ENCODE results near the gene TIGD3.

TIGD3 gene

DNA sequence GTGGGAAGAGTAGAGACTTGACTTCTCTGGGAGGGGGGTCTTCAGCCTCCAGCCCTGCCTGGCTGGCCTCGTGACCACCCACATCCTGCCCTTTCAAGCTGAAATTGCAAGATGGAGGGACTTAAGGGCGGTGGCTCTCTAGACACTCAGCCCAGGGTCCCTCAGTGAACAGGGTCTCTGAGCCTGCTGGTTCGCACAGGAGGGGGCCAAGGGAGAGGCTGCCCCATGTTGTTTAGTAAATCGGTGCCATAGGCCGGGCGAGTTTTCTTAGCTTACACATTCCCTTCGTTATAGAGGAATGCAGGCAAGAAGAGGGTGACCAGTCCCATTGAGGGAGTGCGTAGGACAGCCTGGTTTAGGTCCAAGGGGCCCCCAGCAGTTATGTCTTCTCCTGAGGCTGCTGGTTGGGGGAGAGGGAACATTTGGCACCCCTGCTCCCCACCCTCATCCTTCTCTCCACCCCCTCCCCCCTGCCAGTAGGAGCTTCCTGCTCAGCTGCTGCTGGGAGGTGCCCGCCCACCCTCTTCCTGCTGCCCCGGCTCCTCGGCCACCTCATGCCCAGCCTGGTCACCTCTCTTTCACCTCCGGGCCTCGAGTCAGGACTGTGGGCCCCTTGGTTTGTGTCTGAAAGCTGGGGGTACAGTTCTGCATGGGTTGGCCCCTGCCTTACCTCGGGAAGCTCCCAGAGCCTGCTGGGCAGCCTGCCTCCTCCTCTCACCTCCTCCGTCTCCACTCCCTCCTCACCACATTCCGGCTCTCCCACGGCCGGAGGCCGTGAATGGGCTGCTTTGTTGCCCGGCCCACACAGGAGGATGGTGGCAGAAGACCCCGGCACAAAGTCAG is 35.8 kb downstream of the TIGD3 start:
- no peak for DNase-seq (ENCODE audit: low read depth)

GRCh38 chr11:65390996-65391395 is 36.4 kb downstream of the TIGD3 start:
- DNase-seq (ENCODE audit: low read depth), result no peak

GRCh38 chr11:65392186-65392829 is 37.8 kb downstream of the TIGD3 start:
- no peak for DNase-seq (ENCODE audit: low read depth)

- DNase-seq (ENCODE audit: low read depth), result no peak
These were observed 38.3 kb downstream of the TIGD3 start for GRCh38 chr11:65392899-65393298.

DNA sequence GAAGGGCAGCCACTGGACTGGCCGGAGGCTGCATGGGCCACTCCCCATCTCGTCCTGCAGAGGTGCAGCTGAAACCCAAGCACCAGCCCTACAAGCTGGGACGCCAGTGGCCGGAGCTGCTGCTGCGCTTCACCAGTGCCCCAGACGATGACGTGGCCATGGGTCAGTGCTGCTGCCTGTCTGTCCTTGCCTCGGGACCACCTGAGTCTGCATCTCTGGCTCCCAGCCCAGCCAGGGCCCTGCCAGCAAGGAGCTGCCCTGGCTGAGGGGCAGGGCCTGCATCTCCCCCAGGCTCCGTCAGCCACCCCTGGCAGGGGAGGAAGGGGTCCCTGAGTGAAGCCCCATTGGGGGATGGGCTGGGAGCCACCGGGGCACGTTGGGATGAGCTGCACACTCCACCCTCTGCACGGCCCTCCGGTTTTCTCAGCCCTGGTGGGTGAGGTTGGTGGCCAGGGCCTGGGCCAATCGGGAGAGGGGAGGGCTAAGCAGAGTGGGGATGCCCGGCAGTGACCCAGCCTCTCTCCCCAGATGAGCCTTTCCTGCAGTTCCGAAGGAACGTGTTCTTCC is 39.0 kb downstream of the TIGD3 start:
- DNase-seq (ENCODE audit: low read depth), result no peak

- DNase-seq (ENCODE audit: low read depth), result no peak
These were observed 39.6 kb downstream of the TIGD3 start for GRCh38 chr11:65394125-65394536.

DNA sequence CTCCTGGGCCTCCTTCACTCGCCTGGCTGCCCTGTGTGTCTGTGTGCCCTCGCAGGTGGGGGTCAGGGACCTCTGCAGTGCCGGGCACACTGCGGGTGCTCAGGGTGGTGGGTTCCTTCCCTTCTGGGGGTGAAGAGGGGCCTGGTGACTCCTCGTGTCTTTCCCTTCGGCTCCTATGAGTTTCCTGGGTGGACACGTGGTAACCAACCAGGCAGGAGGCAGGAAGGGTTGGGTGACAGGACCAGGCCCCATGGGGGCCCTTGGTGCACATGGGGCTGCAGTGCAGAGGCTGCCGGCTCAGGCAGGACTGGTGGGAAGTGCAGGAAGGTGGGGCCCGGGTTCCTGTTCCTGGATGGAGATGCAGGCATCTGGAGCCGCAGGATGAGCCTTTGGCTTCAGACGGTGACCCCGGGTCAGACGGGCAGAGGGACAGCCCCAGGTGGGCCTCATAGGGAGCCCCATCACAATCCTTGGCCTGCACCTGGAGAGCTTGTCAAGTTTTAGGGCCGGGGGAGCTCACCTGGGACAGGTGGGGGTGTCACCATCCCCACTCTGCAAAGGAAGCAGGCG is 41.5 kb downstream of the TIGD3 start:
- no peak for DNase-seq (ENCODE audit: low read depth)

DNA sequence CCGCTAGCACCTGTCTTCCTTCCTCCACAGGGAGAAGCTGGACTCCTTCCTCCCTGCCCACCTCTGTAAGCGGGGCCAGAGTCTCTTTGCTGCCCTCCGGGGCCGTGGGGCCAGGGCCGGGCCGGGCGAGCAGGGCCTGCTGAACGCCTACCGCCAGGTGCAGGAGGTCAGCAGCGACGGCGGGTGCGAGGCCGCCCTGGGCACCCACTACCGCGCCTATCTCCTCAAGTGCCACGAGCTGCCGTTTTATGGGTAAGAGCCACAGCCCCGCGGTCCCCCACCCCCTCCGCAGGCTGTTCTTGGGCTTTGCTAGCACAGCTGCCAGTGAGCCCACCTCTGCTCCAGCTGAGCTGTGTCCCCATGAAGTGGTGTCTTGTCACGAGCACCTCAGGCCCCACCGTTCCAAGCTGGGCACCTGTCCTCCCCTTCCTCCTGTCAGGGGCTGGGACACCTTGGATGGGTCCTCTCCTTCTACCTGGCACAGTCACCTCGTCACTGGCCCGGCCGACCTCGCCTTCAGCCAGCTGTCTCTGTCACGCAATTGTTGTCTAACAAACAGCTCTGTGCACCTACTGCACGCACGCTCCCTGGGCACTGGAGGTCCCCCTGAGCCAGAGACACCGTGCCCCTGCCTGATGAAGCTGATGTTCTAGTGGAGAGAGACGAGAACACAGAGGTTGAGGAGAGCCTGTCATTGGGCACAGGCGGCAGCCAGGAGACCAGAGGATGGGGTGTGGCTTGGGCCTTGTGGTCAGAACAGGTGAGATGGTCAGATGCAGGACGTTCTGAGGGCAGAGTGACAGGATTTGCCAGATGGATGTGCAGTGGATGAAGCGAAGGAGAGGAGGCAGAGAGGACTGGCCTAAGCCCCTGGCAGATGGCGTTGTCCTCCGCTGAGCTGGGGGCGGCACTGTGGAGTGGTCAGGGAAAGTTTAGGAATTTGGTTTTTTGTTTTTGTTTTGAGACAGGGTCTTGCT is 42.5 kb downstream of the TIGD3 start:
- DNase-seq (ENCODE audit: low read depth), result no peak

DNA sequence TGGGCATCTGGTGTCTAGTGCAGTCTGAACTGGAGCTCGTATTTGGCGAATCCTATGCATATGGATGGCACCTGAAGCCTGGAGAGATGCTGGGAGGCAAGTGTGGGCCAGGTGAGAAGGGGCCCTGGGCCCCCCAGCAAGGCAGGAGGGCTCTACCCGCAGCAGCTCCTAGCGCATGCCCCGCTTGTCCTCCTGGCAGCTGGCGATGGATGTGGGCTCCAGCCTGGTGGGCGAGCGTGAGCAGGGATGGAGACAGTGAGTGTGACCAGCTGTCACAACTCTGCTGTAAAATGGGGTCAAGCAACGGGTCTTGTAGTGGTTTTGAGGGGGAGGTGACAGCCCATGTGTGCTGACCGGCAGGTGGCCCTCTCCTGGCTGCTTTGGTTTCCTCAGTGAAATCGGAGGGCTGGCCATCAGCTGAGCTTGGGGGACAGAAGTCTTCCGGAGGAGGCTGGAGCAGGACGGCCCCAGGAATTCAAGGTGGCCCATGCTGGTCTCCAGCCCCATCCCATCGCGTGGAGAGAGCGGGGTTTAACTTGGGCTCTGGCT is 43.9 kb downstream of the TIGD3 start:
- no peak for DNase-seq (ENCODE audit: low read depth)

DNA sequence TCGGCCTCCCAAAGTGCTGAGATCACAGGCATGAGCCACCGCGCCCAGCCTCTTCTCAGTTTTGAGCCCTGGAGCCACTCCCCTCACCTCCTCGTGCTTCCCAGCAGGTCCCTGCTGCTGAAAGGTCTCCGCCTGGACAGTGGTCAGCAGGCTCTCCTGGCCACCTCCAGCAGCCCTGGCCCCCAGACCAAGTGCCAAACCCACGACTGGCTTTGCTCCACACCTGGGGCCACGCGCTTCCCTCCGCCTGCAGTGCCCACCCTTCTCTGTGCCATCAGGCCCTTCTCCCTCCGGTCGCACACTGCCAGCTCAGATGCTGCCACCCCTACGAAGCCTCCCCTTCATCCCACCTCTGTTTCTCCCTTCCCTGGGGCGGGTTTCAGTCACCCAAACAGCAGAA is 44.7 kb downstream of the TIGD3 start:
- DNase-seq (ENCODE audit: low read depth), result no peak

GRCh38 chr11:65399845-65400244 is 45.3 kb downstream of the TIGD3 start:
- DNase-seq (ENCODE audit: low read depth), result no peak

- no peak for DNase-seq (ENCODE audit: low read depth)
These were observed 45.9 kb downstream of the TIGD3 start for GRCh38 chr11:65400307-65401072.

- DNase-seq (ENCODE audit: low read depth), result no peak
These were observed 46.7 kb downstream of the TIGD3 start for GRCh38 chr11:65401073-65401802.

- DNase-seq (ENCODE audit: low read depth), result no peak
These were observed 47.3 kb downstream of the TIGD3 start for GRCh38 chr11:65401803-65402248.

- DNase-seq (ENCODE audit: low read depth), result no peak
These were observed 48.2 kb downstream of the TIGD3 start for GRCh38 chr11:65402790-65403189.

- DNase-seq (ENCODE audit: low read depth), result no peak
These were observed 49.1 kb downstream of the TIGD3 start for GRCh38 chr11:65403607-65404121.

DNA sequence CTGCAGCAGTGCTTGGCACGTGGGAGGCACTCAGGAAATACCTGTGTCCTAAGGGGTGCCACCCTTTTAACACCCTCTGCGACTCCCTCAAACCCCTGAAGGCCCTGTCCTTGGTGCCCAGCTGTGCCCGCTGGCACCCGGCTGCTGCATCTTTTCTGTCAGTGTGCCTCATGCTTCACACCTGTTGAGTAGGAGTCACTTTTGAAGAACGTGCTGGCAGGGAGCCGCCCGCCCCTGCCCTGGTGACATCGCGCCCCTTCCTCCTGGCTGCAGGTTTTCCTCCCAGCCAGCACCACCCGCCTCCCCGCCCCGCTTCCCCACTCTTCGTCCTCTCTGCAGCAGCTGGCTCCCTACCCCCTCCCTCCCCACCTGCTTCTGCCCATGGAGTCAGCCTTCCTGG is 49.7 kb downstream of the TIGD3 start:
- no peak for DNase-seq (ENCODE audit: low read depth)

DNA sequence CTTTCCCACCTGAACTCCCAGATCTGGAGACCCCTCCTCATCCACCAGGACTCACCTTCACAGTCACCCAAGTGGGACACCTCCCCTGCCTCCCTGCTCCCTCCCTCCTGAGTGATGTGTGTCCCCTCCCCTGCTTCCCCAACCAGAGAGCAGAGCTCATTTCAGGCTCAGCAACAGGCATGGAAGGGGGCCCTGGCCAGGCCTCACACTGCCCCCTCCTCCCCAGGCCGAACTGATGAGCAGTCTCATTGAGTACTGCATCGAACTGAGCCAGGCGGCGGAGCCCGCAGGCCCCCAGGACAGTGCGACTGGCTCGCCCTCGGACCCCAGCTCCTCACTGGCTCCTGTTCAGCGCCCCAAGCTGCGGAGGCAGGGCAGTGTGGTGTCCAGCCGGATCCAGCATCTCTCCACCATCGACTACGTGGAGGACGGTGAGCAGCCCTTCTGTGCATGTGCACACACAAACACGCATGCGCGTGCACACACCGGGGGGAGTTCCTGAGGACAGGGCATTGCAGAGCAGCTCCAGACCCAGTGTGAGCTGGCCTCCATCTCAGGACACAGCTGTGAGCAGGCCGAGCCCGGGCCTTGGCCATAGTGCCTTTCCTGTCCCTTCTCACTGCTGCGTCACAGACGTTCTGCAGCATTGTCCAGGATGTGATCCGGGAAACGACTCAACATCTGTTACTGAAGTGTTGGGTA is 50.2 kb downstream of the TIGD3 start:
- no peak for DNase-seq (ENCODE audit: low read depth)
